Ascending aorta (tissue), 2 donors: ENCODE measurements around the gene ACTN1. TPM values are rescaled to one million over a fixed set of nuclear protein-coding genes. Genes with fewer than 3 reads are reported as not detected.

ENCODE experiments used
- DNase-seq, 2 donors: peaks; one replicate each; pipeline ENCODE4 v3.0.0-alpha.2; 2019; ENCODE audit warnings: low spot score in 2 of 2
- H3K27ac ChIP-seq, 2 donors: fragments of 200-600 bp; sonication (generic); one replicate each; pipeline ENCODE4 v1.5.1; 2016 to 2017; ENCODE audit warnings: mild to moderate bottlenecking in 1 of 2
- H3K27me3 ChIP-seq: fragments of 200-600 bp; sonication (generic); one replicate; pipeline ENCODE4 v1.5.1; 2017
- H3K36me3 ChIP-seq, 2 donors: fragments of 200-600 bp; sonication (generic); one replicate each; pipeline ENCODE4 v1.5.1; 2016
- H3K4me1 ChIP-seq, 2 donors: fragments of 200-600 bp; sonication (generic); one replicate each; pipeline ENCODE4 v1.5.1; 2016 to 2017; ENCODE audit warnings: mild to moderate bottlenecking in 1 of 2
- H3K4me3 ChIP-seq, 2 donors: fragments of 200-600 bp; sonication (generic); one replicate each; pipeline ENCODE4 v1.5.1; 2016 to 2017; ENCODE audit warnings: mild to moderate bottlenecking in 1 of 2
- H3K9me3 ChIP-seq, 2 donors: fragments of 200-600 bp; sonication (generic); one replicate each; pipeline ENCODE4 v1.5.1; 2016
- intact Hi-C: fragments of 100-400 bp; cut with DNase I; formaldehyde crosslinking; loops from one replicate; pipeline ENCODE4 v1.15.1; 2023
- total RNA-seq: library from RNA; depleted of rRNA; stranded (reverse); fragments of >200 nt; gene quantifications from one replicate; pipeline ENCODE4 v1.1.0, GENCODE V29; 2016
- TF ChIP-seq, protein P1 (sequence below), 3 experiments: fragments of 200-600 bp in 2 of 3; fragments of 450-650 bp in 1 of 3; sonication (generic) in 2 of 3; IDR thresholded peaks; one replicate each; pipeline ENCODE4 v1.5.1; 2016 to 2019; ENCODE audit warnings: antibody characterized with exemption in 3 of 3, mild to moderate bottlenecking in 1 of 3, moderate library complexity in 1 of 3

Gene ACTN1
- total RNA-seq, 1 donor from 2014 or later, result 814 TPM

DNA sequence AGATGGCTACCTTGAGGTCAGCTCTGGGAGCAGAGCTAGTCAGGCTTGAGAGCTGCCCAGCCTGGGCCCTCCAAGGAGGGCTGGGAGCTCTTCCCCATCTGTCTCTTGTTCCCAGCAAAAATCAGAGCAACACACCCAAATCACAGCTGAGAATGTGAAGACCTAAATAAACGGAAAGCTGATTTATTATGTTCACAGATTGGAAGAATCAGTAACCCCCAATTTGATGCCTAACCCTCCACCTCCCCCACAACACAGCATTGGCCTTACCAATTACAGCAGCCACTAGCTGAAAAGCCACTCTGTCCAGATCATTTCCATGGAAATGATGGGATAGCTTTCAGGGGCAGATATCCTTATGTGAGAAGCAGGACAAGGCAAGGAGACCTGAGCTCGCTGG, 7.1 kb upstream of the ACTN1 start:
- H3K4me3 ChIP-seq, result no peak overlapping the region
- no peaks in the 10 kb centered on the region for H3K27me3 ChIP-seq
- no peak for DNase-seq
- intact Hi-C loops, result no loop called here
- TF ChIP-seq, protein P1, sequence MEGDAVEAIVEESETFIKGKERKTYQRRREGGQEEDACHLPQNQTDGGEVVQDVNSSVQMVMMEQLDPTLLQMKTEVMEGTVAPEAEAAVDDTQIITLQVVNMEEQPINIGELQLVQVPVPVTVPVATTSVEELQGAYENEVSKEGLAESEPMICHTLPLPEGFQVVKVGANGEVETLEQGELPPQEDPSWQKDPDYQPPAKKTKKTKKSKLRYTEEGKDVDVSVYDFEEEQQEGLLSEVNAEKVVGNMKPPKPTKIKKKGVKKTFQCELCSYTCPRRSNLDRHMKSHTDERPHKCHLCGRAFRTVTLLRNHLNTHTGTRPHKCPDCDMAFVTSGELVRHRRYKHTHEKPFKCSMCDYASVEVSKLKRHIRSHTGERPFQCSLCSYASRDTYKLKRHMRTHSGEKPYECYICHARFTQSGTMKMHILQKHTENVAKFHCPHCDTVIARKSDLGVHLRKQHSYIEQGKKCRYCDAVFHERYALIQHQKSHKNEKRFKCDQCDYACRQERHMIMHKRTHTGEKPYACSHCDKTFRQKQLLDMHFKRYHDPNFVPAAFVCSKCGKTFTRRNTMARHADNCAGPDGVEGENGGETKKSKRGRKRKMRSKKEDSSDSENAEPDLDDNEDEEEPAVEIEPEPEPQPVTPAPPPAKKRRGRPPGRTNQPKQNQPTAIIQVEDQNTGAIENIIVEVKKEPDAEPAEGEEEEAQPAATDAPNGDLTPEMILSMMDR (IDR thresholded peaks at IDR 0.05), result no peak
- no peaks in the 10 kb centered on the region for H3K9me3 ChIP-seq
- H3K36me3 ChIP-seq, result no peaks in the 10 kb centered on the region
- H3K4me1 ChIP-seq, result peaks cover 7 to 16% of the 10 kb centered on the region in 2 donors
- H3K27ac ChIP-seq, result no peak overlapping the region

DNA sequence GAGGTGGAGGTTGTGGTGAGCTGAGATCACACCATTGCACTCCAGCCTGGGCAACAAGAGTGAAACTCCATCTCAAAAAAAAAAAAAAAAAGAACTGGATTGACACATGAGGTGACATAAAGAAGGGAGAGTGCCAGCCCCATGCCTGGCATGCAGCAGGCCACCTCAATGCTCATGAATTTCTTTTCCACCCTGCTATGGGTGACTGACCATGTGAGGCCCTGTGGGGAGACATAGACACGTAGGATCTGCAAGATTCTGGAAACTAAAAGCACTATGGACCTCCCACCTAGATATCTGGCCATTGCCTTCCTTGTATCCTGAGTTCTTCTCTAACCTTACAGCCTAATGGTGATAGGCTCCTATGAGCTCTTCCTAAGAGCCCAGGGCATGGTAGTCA, 5.6 kb upstream of the ACTN1 start:
- Histone ChIP-seq H3K4me3 (no peak overlapping the region), H3K27ac (no peak overlapping the region), H3K27me3 (no peaks in the 10 kb centered on the region), H3K9me3 (no peaks in the 10 kb centered on the region), H3K36me3 (no peaks in the 10 kb centered on the region), H3K4me1 (peaks cover 13 to 28% of the 10 kb centered on the region in 2 donors)
- intact Hi-C loops, result no loop called here
- no peak for DNase-seq
- TF ChIP-seq, protein P1 (IDR thresholded peaks at IDR 0.05), result no peak

DNA sequence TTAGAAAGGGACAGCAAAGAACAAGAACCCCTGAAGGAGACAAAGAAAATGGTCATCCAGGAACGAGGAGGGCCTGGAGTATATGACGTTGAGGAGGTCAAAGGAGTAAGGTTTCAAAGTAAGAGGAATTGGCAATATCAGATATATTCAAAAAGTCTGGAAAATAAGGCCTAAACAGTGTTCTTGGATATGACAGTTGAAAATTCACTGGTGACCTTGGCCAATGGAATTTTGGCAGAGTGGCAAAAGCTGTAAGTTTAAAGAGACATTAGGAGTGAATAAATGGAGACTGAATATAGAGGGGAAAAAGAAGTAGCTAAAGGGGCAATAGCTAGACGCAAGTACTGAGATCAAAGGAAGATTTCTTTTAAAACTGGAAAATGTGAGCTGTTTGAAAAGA, 4.1 kb upstream of the ACTN1 start:
- H3K36me3 ChIP-seq, result no peaks in the 10 kb centered on the region
- no peak for DNase-seq
- H3K27me3 ChIP-seq, result no peaks in the 10 kb centered on the region
- intact Hi-C loops, result no loop called here
- H3K27ac ChIP-seq, result peak overlapping the region; percentile 99 to 100
- H3K9me3 ChIP-seq, result no peaks in the 10 kb centered on the region
- no peak overlapping the region for H3K4me3 ChIP-seq
- TF ChIP-seq, protein P1 (IDR thresholded peaks at IDR 0.05), result no peak
- H3K4me1 ChIP-seq, result peaks cover 13 to 28% of the 10 kb centered on the region in 2 donors

DNA sequence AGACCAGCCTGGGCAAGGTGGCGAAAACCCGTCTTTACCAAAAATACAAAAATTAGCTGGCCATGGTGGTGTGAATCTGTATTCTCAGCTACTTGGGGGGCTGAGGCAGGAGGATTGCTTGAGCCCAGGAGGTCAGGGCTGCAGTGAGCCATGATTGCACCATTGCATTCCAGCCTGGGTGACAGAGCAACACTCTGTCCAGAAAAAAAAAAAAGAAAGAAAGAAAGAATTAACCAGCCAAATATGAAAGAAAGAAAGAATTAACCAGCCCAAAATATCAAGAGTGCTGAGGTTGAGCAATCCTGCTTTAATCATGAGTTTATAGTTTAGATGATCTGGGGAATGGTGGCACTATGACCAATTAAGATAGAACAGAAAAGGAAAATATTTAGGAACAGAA, 3.5 kb upstream of the ACTN1 start:
- H3K4me3 ChIP-seq, result no peak overlapping the region
- DNase-seq, result peak in 1 of 2 donors; percentile 82
- H3K27me3 ChIP-seq, result no peaks in the 10 kb centered on the region
- TF ChIP-seq, protein P1 (IDR thresholded peaks at IDR 0.05), result no peak
- no peaks in the 10 kb centered on the region for H3K9me3 ChIP-seq
- H3K36me3 ChIP-seq, result no peaks in the 10 kb centered on the region
- H3K27ac ChIP-seq, result peak overlapping the region; percentile 99 to 100
- H3K4me1 ChIP-seq, result peaks cover 13 to 28% of the 10 kb centered on the region in 2 donors
- intact Hi-C loops, result no loop called here

DNA sequence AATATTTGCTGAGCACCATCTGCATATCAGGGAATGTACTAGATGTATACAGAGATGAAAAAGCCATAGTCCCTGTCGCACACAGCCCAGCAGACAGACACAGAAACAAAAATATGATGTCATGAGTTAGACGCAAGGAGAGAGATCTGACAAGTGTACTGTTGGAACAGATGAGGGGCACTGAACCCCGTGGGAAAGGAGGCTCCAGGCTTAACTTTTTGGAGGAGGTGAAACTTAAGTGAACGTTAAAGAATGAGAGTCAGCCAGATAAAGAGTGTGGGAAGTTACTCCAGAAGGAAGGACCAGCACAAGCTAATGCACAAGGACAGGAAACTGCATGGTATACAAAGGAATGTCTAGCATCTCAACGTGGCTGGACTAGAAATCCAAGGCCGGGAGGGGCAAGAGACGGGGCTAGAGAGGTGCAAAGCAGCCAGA, 2.5 kb upstream of the ACTN1 start:
- H3K4me1 ChIP-seq, result peaks cover 13 to 33% of the 10 kb centered on the region in 2 donors
- intact Hi-C loops, result no loop called here
- TF ChIP-seq, protein P1 (IDR thresholded peaks at IDR 0.05), result no peak
- peaks cover 0 to 8% of the 10 kb centered on the region in 2 donors for H3K36me3 ChIP-seq
- peak overlapping the region; percentile 99 to 100 for H3K27ac ChIP-seq
- no peaks in the 10 kb centered on the region for H3K27me3 ChIP-seq
- no peak overlapping the region for H3K4me3 ChIP-seq
- no peaks in the 10 kb centered on the region for H3K9me3 ChIP-seq
- DNase-seq, result no peak

DNA sequence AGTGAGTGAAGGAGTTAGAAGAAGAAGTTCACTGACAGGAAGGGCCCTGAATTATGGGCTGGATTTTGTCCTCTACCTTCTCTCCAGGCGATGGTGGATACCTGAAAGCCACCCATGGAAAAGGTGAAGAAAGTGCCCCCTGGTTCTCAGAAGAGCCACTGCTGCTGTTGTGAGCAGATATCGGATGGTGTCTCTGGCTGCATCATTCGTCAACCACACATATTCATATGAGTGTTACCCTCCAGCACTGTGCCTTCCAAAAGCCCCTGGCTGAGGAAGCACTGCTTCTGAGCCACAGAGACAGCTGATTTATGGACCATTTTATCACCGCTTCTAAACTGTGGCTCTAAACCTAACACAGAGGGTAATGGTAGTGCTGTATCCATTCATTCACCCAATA, 2.0 kb upstream of the ACTN1 start:
- DNase-seq, result no peak
- Histone ChIP-seq H3K4me3 (peak overlapping the region in 1 of 2 donors; percentile 78), H3K27ac (peak overlapping the region; percentile 99 to 100), H3K36me3 (peaks cover 0 to 8% of the 10 kb centered on the region in 2 donors), H3K27me3 (no peaks in the 10 kb centered on the region), H3K4me1 (peaks cover 13 to 36% of the 10 kb centered on the region in 2 donors), H3K9me3 (no peaks in the 10 kb centered on the region)
- intact Hi-C loops, result no loop called here
- TF ChIP-seq, protein P1 (IDR thresholded peaks at IDR 0.05), result no peak
